Measurements from ENCODE around the gene TMEM170B.

TMEM170B gene

GRCh38 chr6:11537229-11538051 is at the start of gene TMEM170B:
Gene TMEM170B (plus strand): TSS chr6:11537749. CDS start chr6:11538278, 529 bp downstream.
- in situ Hi-C loops (cut with MboI; ENCODE audit: low sequenced_read_pairs): no loop called here

- in situ Hi-C loops (cut with MboI; ENCODE audit: low sequenced_read_pairs): loop anchor here (25.0 kb wide), 1 partner anchor 1004 kb away; no protein-coding TSS in a partner anchor
Observed at GRCh38 chr6:11490996-11491395, 46.6 kb upstream of the TMEM170B start.

- in situ Hi-C loops (cut with MboI; ENCODE audit: low sequenced_read_pairs): loop anchor here (25.0 kb wide), 1 partner anchor 1005 kb away; no protein-coding TSS in a partner anchor
Observed at GRCh38 chr6:11491596-11492463, 45.7 kb upstream of the TMEM170B start.

GRCh38 chr6:11492464-11493290 is 44.9 kb upstream of the TMEM170B start:
- in situ Hi-C loops (cut with MboI; ENCODE audit: low sequenced_read_pairs): loop anchor here (25.0 kb wide), 1 partner anchor 1005 kb away; no protein-coding TSS in a partner anchor

- in situ Hi-C loops (cut with MboI; ENCODE audit: low sequenced_read_pairs): loop anchor here (25.0 kb wide), 1 partner anchor 1007 kb away; no protein-coding TSS in a partner anchor
Observed at GRCh38 chr6:11493974-11494373, 43.6 kb upstream of the TMEM170B start.

GRCh38 chr6:11494786-11495564 is 42.6 kb upstream of the TMEM170B start:
- in situ Hi-C loops (cut with MboI; ENCODE audit: low sequenced_read_pairs): loop anchor here (5.0 to 25.0 kb wide), 2 partner anchors 353 to 1008 kb away; no protein-coding TSS in a partner anchor

GRCh38 chr6:11495565-11496145 is 41.9 kb upstream of the TMEM170B start:
- in situ Hi-C loops (cut with MboI; ENCODE audit: low sequenced_read_pairs): loop anchor here (5.0 to 25.0 kb wide), 2 partner anchors 353 to 1008 kb away; no protein-coding TSS in a partner anchor

GRCh38 chr6:11496152-11497060 is 41.1 kb upstream of the TMEM170B start:
- in situ Hi-C loops (cut with MboI; ENCODE audit: low sequenced_read_pairs): loop anchor here (5.0 to 25.0 kb wide), 2 partner anchors 354 to 1009 kb away; no protein-coding TSS in a partner anchor

- in situ Hi-C loops (cut with MboI; ENCODE audit: low sequenced_read_pairs): loop anchor here (5.0 to 25.0 kb wide), 2 partner anchors 355 to 1010 kb away; no protein-coding TSS in a partner anchor
Observed at GRCh38 chr6:11497107-11497506, 40.4 kb upstream of the TMEM170B start.

GRCh38 chr6:11497881-11498280 is 39.7 kb upstream of the TMEM170B start:
- in situ Hi-C loops (cut with MboI; ENCODE audit: low sequenced_read_pairs): loop anchor here (5.0 to 25.0 kb wide), 2 partner anchors 356 to 1011 kb away; no protein-coding TSS in a partner anchor

- in situ Hi-C loops (cut with MboI; ENCODE audit: low sequenced_read_pairs): no loop called here
Observed at GRCh38 chr6:11500008-11500407, 37.5 kb upstream of the TMEM170B start.

GRCh38 chr6:11509471-11509870 is 28.1 kb upstream of the TMEM170B start:
- in situ Hi-C loops (cut with MboI; ENCODE audit: low sequenced_read_pairs): no loop called here

GRCh38 chr6:11514672-11515071 is 22.9 kb upstream of the TMEM170B start:
- in situ Hi-C loops (cut with MboI; ENCODE audit: low sequenced_read_pairs): no loop called here

GRCh38 chr6:11515763-11516162 is 21.8 kb upstream of the TMEM170B start:
- in situ Hi-C loops (cut with MboI; ENCODE audit: low sequenced_read_pairs): no loop called here

- in situ Hi-C loops (cut with MboI; ENCODE audit: low sequenced_read_pairs): no loop called here
Observed at GRCh38 chr6:11522812-11523605, 14.5 kb upstream of the TMEM170B start.

- in situ Hi-C loops (cut with MboI; ENCODE audit: low sequenced_read_pairs): no loop called here
Observed at GRCh38 chr6:11525468-11526155, 11.9 kb upstream of the TMEM170B start.

- in situ Hi-C loops (cut with MboI; ENCODE audit: low sequenced_read_pairs): no loop called here
Observed at GRCh38 chr6:11526156-11526505, 11.4 kb upstream of the TMEM170B start.
